Fibroblast of skin of left quadriceps (primary cell): ENCODE measurements around the gene TMEM190.
A peak's percentile ranks its signal among the peaks of the same experiment; 100 is the strongest.
"Not testable (repeated sequence)": the region's sequence is repeated elsewhere in the genome, so short reads cannot be mapped to it uniquely, and the experiment has no call there.

Source experiments
- DNase-seq, 2 experiments: peaks; one replicate each; pipeline ENCODE4 v3.0.0-alpha.2; 2013; ENCODE audit warnings: low read depth in 2 of 2

Gene TMEM190

GRCh38 chr19:55391702-55392615, 15.3 kb downstream of the TMEM190 start:
- DNase-seq: no peak

- DNase-seq: no peak
These were observed 16.5 kb downstream of the TMEM190 start for GRCh38 chr19:55392820-55393761.

GRCh38 chr19:55398200-55398925, 21.7 kb downstream of the TMEM190 start:
- no peak for DNase-seq

- DNase-seq: no peak
These were observed 23.9 kb downstream of the TMEM190 start for GRCh38 chr19:55400281-55401087.

- not testable (repeated sequence) for DNase-seq
These were observed 24.8 kb downstream of the TMEM190 start for GRCh38 chr19:55401390-55401789.

GRCh38 chr19:55402509-55402908, 25.9 kb downstream of the TMEM190 start:
- no peak for DNase-seq

- DNase-seq: no peak
These were observed 29.0 kb downstream of the TMEM190 start for GRCh38 chr19:55405638-55406037.

- DNase-seq: no peak
These were observed 29.6 kb downstream of the TMEM190 start for GRCh38 chr19:55406091-55406825.

- DNase-seq: no peak
These were observed 30.4 kb downstream of the TMEM190 start for GRCh38 chr19:55406826-55407549.

GRCh38 chr19:55407550-55407799, 30.8 kb downstream of the TMEM190 start, which contains the start of gene UBE2S:
Gene UBE2S (minus strand): TSS chr19:55407788. CDS start chr19:55407589, 199 bp downstream.
- not testable (repeated sequence) for DNase-seq

GRCh38 chr19:55407800-55408532, 31.3 kb downstream of the TMEM190 start:
- DNase-seq: peak; percentile 99

- no peak for DNase-seq
These were observed 31.9 kb downstream of the TMEM190 start for GRCh38 chr19:55408533-55408872.

GRCh38 chr19:55409179-55409578, 32.6 kb downstream of the TMEM190 start:
- not testable (repeated sequence) for DNase-seq

GRCh38 chr19:55410168-55410567, 33.5 kb downstream of the TMEM190 start:
- no peak for DNase-seq

- peak; percentile 57 to 62 for DNase-seq
These were observed 41.6 kb downstream of the TMEM190 start for GRCh38 chr19:55418185-55418584.

GRCh38 chr19:55419103-55419502, 42.5 kb downstream of the TMEM190 start:
- no peak for DNase-seq

GRCh38 chr19:55419624-55420236, 43.1 kb downstream of the TMEM190 start:
- no peak for DNase-seq

GRCh38 chr19:55421281-55421680, 44.7 kb downstream of the TMEM190 start:
- DNase-seq: not testable (repeated sequence)
